ENCODE measurements around the gene WDR88.

Gene WDR88

GRCh38 chr19:33205531-33206260, 73.8 kb downstream of the WDR88 start:
- no peak overlapping the region for H2BK15ac ChIP-seq (ENCODE audit: low read depth, poor library complexity, severe bottlenecking)
- peaks cover 29 to 60% of the 10 kb centered on the region in 2 experiments for H3K36me3 ChIP-seq (ENCODE audit: control insufficient read depth in 1 of 2, insufficient read depth in 2 of 2, low read depth in 1 of 2, low read length in 2 of 2)
- H4K8ac ChIP-seq (ENCODE audit: low read length) = no peak overlapping the region
- no peak overlapping the region for H3K4me2 ChIP-seq (ENCODE audit: low read length, poor library complexity, severe bottlenecking)
- H3K9ac ChIP-seq (ENCODE audit: low read length) = no peak overlapping the region
- H3K27ac ChIP-seq (ENCODE audit: low read length, poor library complexity, severe bottlenecking) = no peak overlapping the region
- no peaks in the 10 kb centered on the region for H3K27me3 ChIP-seq (ENCODE audit: control insufficient read depth in 1 of 2, insufficient read depth in 1 of 2, low read length in 2 of 2)
- WGBS = 97% methylated on average over 64 of the region's 64 CpGs
- H3K4me1 ChIP-seq (ENCODE audit: control insufficient read depth, insufficient read depth, low read depth, low read length) = peaks cover 4% of the 10 kb centered on the region
- H3K79me1 ChIP-seq (replicated peaks; ENCODE audit: low read length, poor library complexity, severe bottlenecking) = no peaks in the 10 kb centered on the region
- H2AFZ ChIP-seq (ENCODE audit: low read depth, low read length) = no peak overlapping the region
- H3K23ac ChIP-seq (ENCODE audit: low read length in 2 of 2) = no peak overlapping the region
- H3K4me3 ChIP-seq (ENCODE audit: insufficient read depth in 1 of 2, low read depth in 1 of 2, low read length in 2 of 2) = no peak overlapping the region
- no peak overlapping the region for H2AK5ac ChIP-seq (ENCODE audit: low read length, severe bottlenecking)
- no peak overlapping the region for H2BK120ac ChIP-seq (ENCODE audit: low read depth, low read length)
- H3K18ac ChIP-seq (ENCODE audit: low read depth in 1 of 2, low read length in 2 of 2) = no peak overlapping the region
- no peak overlapping the region for H3K4ac ChIP-seq (ENCODE audit: low read depth in 1 of 2, low read length in 2 of 2)
- no peaks in the 10 kb centered on the region for H3K9me3 ChIP-seq (ENCODE audit: control insufficient read depth, low read length)
- no peak overlapping the region for H4K91ac ChIP-seq (ENCODE audit: low read length)
- DNase-seq = no peak
- H3K14ac ChIP-seq (ENCODE audit: low read length in 2 of 2) = no peak overlapping the region
- H2BK5ac ChIP-seq (ENCODE audit: low read depth, low read length, poor library complexity, severe bottlenecking) = no peak overlapping the region
- no peak overlapping the region for H2BK12ac ChIP-seq (ENCODE audit: low read length in 2 of 2)

- Histone ChIP-seq H3K9ac (ENCODE audit: low read length) (no peak overlapping the region), H3K4me3 (ENCODE audit: insufficient read depth in 1 of 2, low read depth in 1 of 2, low read length in 2 of 2) (no peak overlapping the region), H2BK5ac (ENCODE audit: low read depth, low read length, poor library complexity, severe bottlenecking) (no peak overlapping the region), H2AFZ (ENCODE audit: low read depth, low read length) (no peak overlapping the region), H2BK120ac (ENCODE audit: low read depth, low read length) (no peak overlapping the region), H3K79me1 (replicated peaks; ENCODE audit: low read length, poor library complexity, severe bottlenecking) (no peaks in the 10 kb centered on the region), H3K27ac (ENCODE audit: low read length, poor library complexity, severe bottlenecking) (no peak overlapping the region), H3K4me2 (ENCODE audit: low read length, poor library complexity, severe bottlenecking) (no peak overlapping the region), H3K23ac (ENCODE audit: low read length in 2 of 2) (no peak overlapping the region), H3K9me3 (ENCODE audit: control insufficient read depth, low read length) (no peaks in the 10 kb centered on the region), H3K14ac (ENCODE audit: low read length in 2 of 2) (no peak overlapping the region), H2AK5ac (ENCODE audit: low read length, severe bottlenecking) (no peak overlapping the region), H3K4ac (ENCODE audit: low read depth in 1 of 2, low read length in 2 of 2) (no peak overlapping the region), H2BK12ac (ENCODE audit: low read length in 2 of 2) (no peak overlapping the region), H3K4me1 (ENCODE audit: control insufficient read depth, insufficient read depth, low read depth, low read length) (peaks cover 4% of the 10 kb centered on the region), H3K27me3 (ENCODE audit: control insufficient read depth in 1 of 2, insufficient read depth in 1 of 2, low read length in 2 of 2) (no peaks in the 10 kb centered on the region), H3K36me3 (ENCODE audit: control insufficient read depth in 1 of 2, insufficient read depth in 2 of 2, low read depth in 1 of 2, low read length in 2 of 2) (peaks cover 29 to 57% of the 10 kb centered on the region in 2 experiments), H3K18ac (ENCODE audit: low read depth in 1 of 2, low read length in 2 of 2) (no peak overlapping the region), H4K91ac (ENCODE audit: low read length) (no peak overlapping the region), H2BK15ac (ENCODE audit: low read depth, poor library complexity, severe bottlenecking) (no peak overlapping the region), H4K8ac (ENCODE audit: low read length) (no peak overlapping the region)
- WGBS = 97% methylated on average over 37 of the region's 38 CpGs
- no peak for DNase-seq
Observed at GRCh38 chr19:33206261-33207039, 74.5 kb downstream of the WDR88 start.

GRCh38 chr19:33207040-33207620, 75.2 kb downstream of the WDR88 start:
- no peak overlapping the region for H3K4ac ChIP-seq (ENCODE audit: low read depth in 1 of 2, low read length in 2 of 2)
- no peak overlapping the region for H3K4me3 ChIP-seq (ENCODE audit: insufficient read depth in 1 of 2, low read depth in 1 of 2, low read length in 2 of 2)
- no peaks in the 10 kb centered on the region for H3K27me3 ChIP-seq (ENCODE audit: control insufficient read depth in 1 of 2, insufficient read depth in 1 of 2, low read length in 2 of 2)
- H3K4me1 ChIP-seq (ENCODE audit: control insufficient read depth, insufficient read depth, low read depth, low read length) = no peaks in the 10 kb centered on the region
- no peak overlapping the region for H2BK12ac ChIP-seq (ENCODE audit: low read length in 2 of 2)
- H4K8ac ChIP-seq (ENCODE audit: low read length) = no peak overlapping the region
- 96% methylated on average over 38 of the region's 38 CpGs for WGBS
- H3K9me3 ChIP-seq (ENCODE audit: control insufficient read depth, low read length) = no peaks in the 10 kb centered on the region
- H4K91ac ChIP-seq (ENCODE audit: low read length) = no peak overlapping the region
- no peak overlapping the region for H3K27ac ChIP-seq (ENCODE audit: low read length, poor library complexity, severe bottlenecking)
- H3K23ac ChIP-seq (ENCODE audit: low read length in 2 of 2) = no peak overlapping the region
- no peak for DNase-seq
- H2BK5ac ChIP-seq (ENCODE audit: low read depth, low read length, poor library complexity, severe bottlenecking) = no peak overlapping the region
- H2AK5ac ChIP-seq (ENCODE audit: low read length, severe bottlenecking) = no peak overlapping the region
- H3K36me3 ChIP-seq (ENCODE audit: control insufficient read depth in 1 of 2, insufficient read depth in 2 of 2, low read depth in 1 of 2, low read length in 2 of 2) = peaks cover 24 to 56% of the 10 kb centered on the region in 2 experiments
- H2BK120ac ChIP-seq (ENCODE audit: low read depth, low read length) = no peak overlapping the region
- H3K14ac ChIP-seq (ENCODE audit: low read length in 2 of 2) = no peak overlapping the region
- H2AFZ ChIP-seq (ENCODE audit: low read depth, low read length) = no peak overlapping the region
- no peaks in the 10 kb centered on the region for H3K79me1 ChIP-seq (replicated peaks; ENCODE audit: low read length, poor library complexity, severe bottlenecking)
- H2BK15ac ChIP-seq (ENCODE audit: low read depth, poor library complexity, severe bottlenecking) = no peak overlapping the region
- H3K9ac ChIP-seq (ENCODE audit: low read length) = no peak overlapping the region
- H3K4me2 ChIP-seq (ENCODE audit: low read length, poor library complexity, severe bottlenecking) = no peak overlapping the region
- H3K18ac ChIP-seq (ENCODE audit: low read depth in 1 of 2, low read length in 2 of 2) = no peak overlapping the region

- Histone ChIP-seq H3K27ac (ENCODE audit: low read length, poor library complexity, severe bottlenecking) (no peak overlapping the region), H2BK5ac (ENCODE audit: low read depth, low read length, poor library complexity, severe bottlenecking) (no peak overlapping the region), H2BK15ac (ENCODE audit: low read depth, poor library complexity, severe bottlenecking) (no peak overlapping the region), H2BK120ac (ENCODE audit: low read depth, low read length) (no peak overlapping the region), H2AK5ac (ENCODE audit: low read length, severe bottlenecking) (no peak overlapping the region), H3K4me1 (ENCODE audit: control insufficient read depth, insufficient read depth, low read depth, low read length) (no peaks in the 10 kb centered on the region), H3K9ac (ENCODE audit: low read length) (no peak overlapping the region), H3K18ac (ENCODE audit: low read depth in 1 of 2, low read length in 2 of 2) (no peak overlapping the region), H4K91ac (ENCODE audit: low read length) (no peak overlapping the region), H4K8ac (ENCODE audit: low read length) (no peak overlapping the region), H2BK12ac (ENCODE audit: low read length in 2 of 2) (no peak overlapping the region), H3K9me3 (ENCODE audit: control insufficient read depth, low read length) (no peaks in the 10 kb centered on the region), H3K79me1 (replicated peaks; ENCODE audit: low read length, poor library complexity, severe bottlenecking) (no peaks in the 10 kb centered on the region), H3K14ac (ENCODE audit: low read length in 2 of 2) (no peak overlapping the region), H3K36me3 (ENCODE audit: control insufficient read depth in 1 of 2, insufficient read depth in 2 of 2, low read depth in 1 of 2, low read length in 2 of 2) (peaks cover 20 to 48% of the 10 kb centered on the region in 2 experiments), H3K27me3 (ENCODE audit: control insufficient read depth in 1 of 2, insufficient read depth in 1 of 2, low read length in 2 of 2) (peaks cover 0 to 2% of the 10 kb centered on the region in 2 experiments), H3K4me3 (ENCODE audit: insufficient read depth in 1 of 2, low read depth in 1 of 2, low read length in 2 of 2) (no peak overlapping the region), H3K23ac (ENCODE audit: low read length in 2 of 2) (no peak overlapping the region), H3K4ac (ENCODE audit: low read depth in 1 of 2, low read length in 2 of 2) (no peak overlapping the region), H2AFZ (ENCODE audit: low read depth, low read length) (no peak overlapping the region), H3K4me2 (ENCODE audit: low read length, poor library complexity, severe bottlenecking) (no peak overlapping the region)
- DNase-seq = no peak
- WGBS = 93% methylated on average over 9 of the region's 9 CpGs
Observed at GRCh38 chr19:33207903-33208302, 76.0 kb downstream of the WDR88 start.
